Gastroesophageal sphincter (tissue), 2 donors: Measurements from ENCODE around the gene PPP4R4.

Experiments used
- EP300 ChIP-seq: sonication (generic); formaldehyde crosslinking; IDR thresholded peaks from one replicate; pipeline ENCODE4 v1.6.1; 2017; ENCODE audit warnings: antibody characterized with exemption, mild to moderate bottlenecking
- POLR2AphosphoS5 ChIP-seq: sonication (generic); formaldehyde crosslinking; IDR thresholded peaks from one replicate; pipeline ENCODE4 v1.6.1; 2017; ENCODE audit warnings: antibody characterized with exemption

GRCh38 chr14:94217116-94217515 lies 43.0 kb downstream of the PPP4R4 start:
- TF ChIP-seq EP300, result no peak
- no peak for TF ChIP-seq POLR2AphosphoS5
